GM19324 (cell line): ENCODE data around the gene IGFL1.
"Not testable (repeated sequence)": the region's sequence is repeated elsewhere in the genome, so short reads cannot be mapped to it uniquely, and the experiment has no call there.

Experiments used
- ATAC-seq: cut with Tn5 transposase; IDR thresholded peaks from one replicate; pipeline ENCODE4 v1.9.1; 2021; ENCODE audit warnings: mild to moderate bottlenecking, moderate library complexity; ENCODE audit not compliant: unreplicated experiment, low FRiP score

Gene IGFL1

GRCh38 chr19:46229442-46229841 is at the start of gene IGFL1:
TSS of gene IGFL1 (plus strand) at chr19:46229742. CDS start at chr19:46229775, 33 bp downstream.
- no peak for ATAC-seq

GRCh38 chr19:46180701-46181387 is 48.7 kb upstream of the IGFL1 start:
- ATAC-seq = no peak

GRCh38 chr19:46181388-46181779 is 48.2 kb upstream of the IGFL1 start:
- no peak for ATAC-seq

GRCh38 chr19:46182476-46182875 is 47.1 kb upstream of the IGFL1 start:
- no peak for ATAC-seq

- not testable (repeated sequence) for ATAC-seq
Measured at GRCh38 chr19:46184775-46185710, 44.5 kb upstream of the IGFL1 start.

GRCh38 chr19:46186101-46186716 is 43.3 kb upstream of the IGFL1 start:
- ATAC-seq = no peak

GRCh38 chr19:46186717-46187101 is 42.8 kb upstream of the IGFL1 start:
- ATAC-seq = no peak

GRCh38 chr19:46189971-46190888 is 39.3 kb upstream of the IGFL1 start:
- ATAC-seq = no peak

GRCh38 chr19:46191356-46191755 is 38.2 kb upstream of the IGFL1 start:
- no peak for ATAC-seq

GRCh38 chr19:46191972-46192371 is 37.6 kb upstream of the IGFL1 start:
- ATAC-seq = no peak

GRCh38 chr19:46192626-46192991 is 36.9 kb upstream of the IGFL1 start:
- not testable (repeated sequence) for ATAC-seq

GRCh38 chr19:46192992-46193650 is 36.4 kb upstream of the IGFL1 start:
- no peak for ATAC-seq

- no peak for ATAC-seq
Measured at GRCh38 chr19:46193678-46194077, 35.9 kb upstream of the IGFL1 start.

- ATAC-seq = no peak
Measured at GRCh38 chr19:46195104-46195503, 34.4 kb upstream of the IGFL1 start.

- ATAC-seq = not testable (repeated sequence)
Measured at GRCh38 chr19:46195919-46196318, 33.6 kb upstream of the IGFL1 start.

- ATAC-seq = no peak
Measured at GRCh38 chr19:46196410-46197124, 33.0 kb upstream of the IGFL1 start.

- no peak for ATAC-seq
Measured at GRCh38 chr19:46197314-46198070, 32.0 kb upstream of the IGFL1 start.

GRCh38 chr19:46198756-46199155 is 30.8 kb upstream of the IGFL1 start:
- no peak for ATAC-seq
